CD14-positive monocyte (primary cell): ENCODE measurements around the gene ANKRD37. TPM values are rescaled to one million over a fixed set of nuclear protein-coding genes. Genes with fewer than 3 reads are reported as not detected.

Experiments used
- DNase-seq, 3 donors: peaks; one replicate each; pipeline ENCODE4 v3.0.0-alpha.2; 2011 to 2022
- H2AFZ ChIP-seq: 2 replicates; pipeline ENCODE4 v1.6.0; 2012; ENCODE audit warnings: mild to moderate bottlenecking, low read depth, low read length, inconsistent platforms; ENCODE audit not compliant: insufficient read depth, poor library complexity, severe bottlenecking
- H3K27ac ChIP-seq, 2 donors: 1 replicate in 1 of 2; 2 replicates in 1 of 2; pipeline ENCODE4 v1.5.1; 2012 to 2013; ENCODE audit warnings: low read length in 2 of 2, control low read depth in 1 of 2, inconsistent platforms in 1 of 2, low read depth in 1 of 2, mild to moderate bottlenecking in 1 of 2
- H3K27me3 ChIP-seq, 2 donors: one replicate each; pipeline versions ENCODE4 v1.6.0 to v1.6.1; 2011 to 2013; ENCODE audit warnings: low read length in 2 of 2; ENCODE audit not compliant: control insufficient read depth in 2 of 2, insufficient read depth in 2 of 2
- H3K36me3 ChIP-seq, 2 donors: replicated peaks in 1 of 2; 1 replicate in 1 of 2; 2 replicates in 1 of 2; pipeline versions ENCODE4 v1.5.1 to v1.6.1; 2012 to 2013; ENCODE audit warnings: low read length in 2 of 2, control low read depth in 1 of 2, inconsistent platforms in 1 of 2, mild to moderate bottlenecking in 1 of 2; ENCODE audit not compliant: insufficient read depth in 2 of 2, control insufficient read depth in 1 of 2
- H3K4me1 ChIP-seq, 2 donors: 1 replicate in 1 of 2; 2 replicates in 1 of 2; pipeline versions ENCODE4 v1.5.1 to v1.6.1; 2012 to 2013; ENCODE audit warnings: low read length in 2 of 2, control low read depth in 1 of 2, inconsistent platforms in 1 of 2, mild to moderate bottlenecking in 1 of 2, moderate library complexity in 1 of 2; ENCODE audit not compliant: insufficient read depth in 2 of 2, control insufficient read depth in 1 of 2
- H3K4me2 ChIP-seq: replicated peaks from 2 replicates; pipeline ENCODE3; 2012; ENCODE audit warnings: low read length, moderate library complexity, mild to moderate bottlenecking; ENCODE audit not compliant: poor library complexity, severe bottlenecking; ENCODE audit errors: extremely low read depth
- H3K4me3 ChIP-seq, 3 experiments: fragments of 200-600 bp in 1 of 3; sonication (generic) in 1 of 3; replicated peaks in 1 of 3; 1 replicate in 2 of 3; 2 replicates in 1 of 3; pipeline ENCODE4 v1.5.1; 2011 to 2013; ENCODE audit warnings: low read length in 3 of 3, mild to moderate bottlenecking in 3 of 3, control low read depth in 2 of 3, low read depth in 2 of 3, inconsistent platforms in 1 of 3, moderate library complexity in 1 of 3
- H3K79me2 ChIP-seq: 2 replicates; pipeline ENCODE4 v1.6.0; 2012; ENCODE audit warnings: mild to moderate bottlenecking, control low read depth, inconsistent platforms, low read length, moderate library complexity; ENCODE audit not compliant: insufficient read depth
- H3K9ac ChIP-seq: 2 replicates; pipeline ENCODE4 v1.6.0; 2017; ENCODE audit warnings: low read length, mild to moderate bottlenecking; ENCODE audit not compliant: insufficient read depth, poor library complexity, severe bottlenecking
- H3K9me3 ChIP-seq, 2 donors: replicated peaks in 1 of 2; 1 replicate in 1 of 2; 2 replicates in 1 of 2; pipeline versions ENCODE4 v1.5.1 to v1.6.1; 2012 to 2013; ENCODE audit warnings: low read length in 2 of 2, control low read depth in 1 of 2; ENCODE audit not compliant: control insufficient read depth in 1 of 2, insufficient read depth in 1 of 2
- H4K20me1 ChIP-seq: 2 replicates; pipeline ENCODE4 v1.6.0; 2012; ENCODE audit warnings: mild to moderate bottlenecking, low read length, control low read depth, moderate library complexity; ENCODE audit not compliant: insufficient read depth
- H3K27ac Mint-ChIP-seq, 7 donors: one replicate each; pipeline ENCODE4 v1.8.0; 2020; ENCODE audit warnings: mild to moderate bottlenecking in 7 of 7, mixed read lengths in 7 of 7, moderate library complexity in 6 of 7, inconsistent platforms in 2 of 7
- H3K27me3 Mint-ChIP-seq, 3 donors: one replicate each; pipeline ENCODE4 v1.8.0; 2021 to 2022; ENCODE audit warnings: low read depth in 3 of 3, mild to moderate bottlenecking in 3 of 3, mixed read lengths in 3 of 3, moderate library complexity in 3 of 3, inconsistent platforms in 1 of 3
- H3K36me3 Mint-ChIP-seq, 2 donors: one replicate each; pipeline ENCODE4 v1.8.0; 2020; ENCODE audit warnings: mixed read lengths in 2 of 2, inconsistent platforms in 1 of 2, mild to moderate bottlenecking in 1 of 2
- H3K4me1 Mint-ChIP-seq: one replicate; pipeline ENCODE4 v1.8.0; 2020; ENCODE audit warnings: mild to moderate bottlenecking, mixed read lengths
- H3K4me3 Mint-ChIP-seq, 2 donors: one replicate each; pipeline ENCODE4 v1.8.0; 2020; ENCODE audit warnings: mild to moderate bottlenecking in 2 of 2, mixed read lengths in 2 of 2, moderate library complexity in 1 of 2
- H3K9me3 Mint-ChIP-seq, 7 donors: one replicate each; pipeline ENCODE4 v1.8.0; 2020 to 2022; ENCODE audit warnings: mixed read lengths in 7 of 7, mild to moderate bottlenecking in 6 of 7, moderate library complexity in 6 of 7, inconsistent platforms in 2 of 7
- WGBS: methylation state at CpG from one replicate; pipeline ENCODE4 v1.1.5; 2013; ENCODE audit warnings: missing lambda C conversion rate; ENCODE audit not compliant: insufficient coverage; 5-methylcytosine and 5-hydroxymethylcytosine counted together
- intact Hi-C, 2 donors: fragments of 100-400 bp; cut with micrococcal nuclease; formaldehyde crosslinking; loops; one replicate each; pipeline versions ENCODE4 v1.15.0 to v1.15.1; 2023
- polyA plus RNA-seq, 3 donors: library from polyadenylated mRNA; depleted of rRNA in 1 of 3; unstranded in 2 of 3; stranded (reverse) in 1 of 3; fragments of 300-500 nt in 2 of 3; fragments of >200 nt in 1 of 3; fragmentation: Illumina TruSeq in 2 of 3; gene quantifications; 1 replicate in 2 of 3; 2 replicates in 1 of 3; pipeline ENCODE4 v1.2.3, GENCODE V29; 2012 to 2021
- TF ChIP-seq, protein P1 (sequence below): fragments of 200-600 bp; IDR thresholded peaks from one replicate; pipeline ENCODE4 v1.8.0; 2022; ENCODE audit warnings: antibody characterized with exemption, mild to moderate bottlenecking

Gene ANKRD37
- polyA plus RNA-seq, 3 donors, result 4.2 to 6.5 (median 5.4) TPM

DNA sequence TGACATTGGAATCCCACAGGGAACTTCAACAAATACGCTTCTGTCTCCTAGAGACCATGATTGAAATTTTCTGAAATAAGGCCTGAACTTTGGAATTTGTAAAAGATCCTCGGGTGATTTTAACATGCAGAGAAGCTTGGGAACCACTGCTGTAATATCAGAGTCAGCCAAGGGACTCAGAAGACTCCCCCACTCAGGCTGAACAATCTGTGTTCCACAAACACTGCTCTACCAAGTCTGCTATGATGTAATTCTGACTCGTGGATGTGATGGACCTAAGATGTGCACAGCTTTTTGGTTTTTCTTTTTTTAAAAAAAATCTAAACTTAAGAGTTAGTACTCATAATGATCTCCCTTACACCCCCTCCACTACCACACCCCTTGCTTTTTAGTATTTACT is 26.9 kb upstream of the ANKRD37 start:
- H3K9me3 ChIP-seq, result no peaks in the 10 kb centered on the region
- Mint-ChIP-seq H3K4me3 (no peak overlapping the region), H3K27ac (no peak overlapping the region), H3K9me3 (peaks cover 0 to 4% (median 0%) of the 10 kb centered on the region in 7 donors), H3K27me3 (peaks cover 2 to 14% (median 8%) of the 10 kb centered on the region in 3 donors), H3K4me1 (no peaks in the 10 kb centered on the region), H3K36me3 (no peaks in the 10 kb centered on the region)
- no peak overlapping the region for H3K4me2 ChIP-seq
- H3K27me3 ChIP-seq, result peaks cover 3 to 12% of the 10 kb centered on the region in 2 donors
- no peaks in the 10 kb centered on the region for H3K36me3 ChIP-seq
- WGBS, result 100% methylated on average over 1 of the region's 3 CpGs
- H3K4me3 ChIP-seq, result no peak overlapping the region
- H3K9ac ChIP-seq, result no peak overlapping the region
- intact Hi-C loops, result no loop called here
- DNase-seq, result no peak
- no peak overlapping the region for H2AFZ ChIP-seq
- H3K4me1 ChIP-seq, result no peaks in the 10 kb centered on the region
- H4K20me1 ChIP-seq, result no peaks in the 10 kb centered on the region
- H3K79me2 ChIP-seq, result no peaks in the 10 kb centered on the region
- TF ChIP-seq, protein P1, sequence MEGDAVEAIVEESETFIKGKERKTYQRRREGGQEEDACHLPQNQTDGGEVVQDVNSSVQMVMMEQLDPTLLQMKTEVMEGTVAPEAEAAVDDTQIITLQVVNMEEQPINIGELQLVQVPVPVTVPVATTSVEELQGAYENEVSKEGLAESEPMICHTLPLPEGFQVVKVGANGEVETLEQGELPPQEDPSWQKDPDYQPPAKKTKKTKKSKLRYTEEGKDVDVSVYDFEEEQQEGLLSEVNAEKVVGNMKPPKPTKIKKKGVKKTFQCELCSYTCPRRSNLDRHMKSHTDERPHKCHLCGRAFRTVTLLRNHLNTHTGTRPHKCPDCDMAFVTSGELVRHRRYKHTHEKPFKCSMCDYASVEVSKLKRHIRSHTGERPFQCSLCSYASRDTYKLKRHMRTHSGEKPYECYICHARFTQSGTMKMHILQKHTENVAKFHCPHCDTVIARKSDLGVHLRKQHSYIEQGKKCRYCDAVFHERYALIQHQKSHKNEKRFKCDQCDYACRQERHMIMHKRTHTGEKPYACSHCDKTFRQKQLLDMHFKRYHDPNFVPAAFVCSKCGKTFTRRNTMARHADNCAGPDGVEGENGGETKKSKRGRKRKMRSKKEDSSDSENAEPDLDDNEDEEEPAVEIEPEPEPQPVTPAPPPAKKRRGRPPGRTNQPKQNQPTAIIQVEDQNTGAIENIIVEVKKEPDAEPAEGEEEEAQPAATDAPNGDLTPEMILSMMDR, result no peak
- H3K27ac ChIP-seq, result no peak overlapping the region

- Histone ChIP-seq H2AFZ (no peak overlapping the region), H3K9ac (no peak overlapping the region), H3K27ac (no peak overlapping the region), H3K79me2 (no peaks in the 10 kb centered on the region), H3K27me3 (peaks cover 3 to 12% of the 10 kb centered on the region in 2 donors), H3K9me3 (no peaks in the 10 kb centered on the region), H3K4me1 (no peaks in the 10 kb centered on the region), H4K20me1 (no peaks in the 10 kb centered on the region), H3K4me2 (no peak overlapping the region), H3K4me3 (no peak overlapping the region), H3K36me3 (no peaks in the 10 kb centered on the region)
- H3K9me3 Mint-ChIP-seq, result peaks cover 0 to 4% (median 0%) of the 10 kb centered on the region in 7 donors
- TF ChIP-seq, protein P1, result no peak
- 96% methylated on average over 9 of the region's 11 CpGs for WGBS
- no peak overlapping the region for H3K4me3 Mint-ChIP-seq
- no peaks in the 10 kb centered on the region for H3K4me1 Mint-ChIP-seq
- H3K27me3 Mint-ChIP-seq, result peaks cover 2 to 14% (median 8%) of the 10 kb centered on the region in 3 donors
- DNase-seq, result no peak
- no peaks in the 10 kb centered on the region for H3K36me3 Mint-ChIP-seq
- intact Hi-C loops, result no loop called here
- no peak overlapping the region for H3K27ac Mint-ChIP-seq
Measured at GRCh38 chr4:185370268-185370949, 26.2 kb upstream of the ANKRD37 start.
